GF-D8 (cell line): ENCODE results near the gene RORC.

Experiments
- DNase-seq: peaks from one replicate; lab custom pipeline; 2025; lab: John Stamatoyannopoulos, UW

RORC gene

DNA sequence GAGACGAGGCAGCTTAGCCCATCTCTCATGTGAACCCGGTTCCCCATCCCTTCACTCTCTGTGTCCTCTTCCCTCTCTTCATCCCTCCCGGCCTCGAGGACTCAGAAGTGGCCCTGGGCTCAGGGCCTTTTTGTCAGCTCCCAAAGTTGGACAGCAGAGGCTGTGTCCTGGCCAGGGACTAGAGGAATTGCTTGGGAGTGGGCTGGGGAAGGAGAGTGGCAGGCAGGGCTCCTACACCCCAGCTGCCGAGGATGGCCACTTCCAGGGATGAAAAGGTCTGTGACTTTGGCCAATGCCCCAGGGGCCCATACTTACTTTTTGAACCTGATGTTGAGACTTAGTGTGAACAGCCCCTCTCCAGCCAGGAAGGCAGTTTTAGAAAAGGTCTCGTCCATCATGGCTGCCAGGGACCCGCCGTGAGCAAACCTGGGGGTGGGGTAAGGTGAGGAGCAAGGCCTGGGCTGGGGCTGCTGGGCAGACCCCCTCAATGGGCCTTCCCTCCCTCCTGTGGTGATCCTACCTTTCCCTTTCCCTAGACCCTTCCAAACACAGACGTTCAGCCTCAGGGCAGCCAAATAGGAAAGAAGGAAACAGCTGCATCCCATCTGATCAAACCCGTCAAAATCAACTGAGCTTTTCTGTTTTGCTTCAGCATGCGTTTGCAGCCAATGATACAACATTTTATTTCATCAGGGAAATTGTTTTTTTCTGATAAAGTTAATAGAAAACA is 16.4 kb upstream of the RORC start:
- DNase-seq, result no peak

DNA sequence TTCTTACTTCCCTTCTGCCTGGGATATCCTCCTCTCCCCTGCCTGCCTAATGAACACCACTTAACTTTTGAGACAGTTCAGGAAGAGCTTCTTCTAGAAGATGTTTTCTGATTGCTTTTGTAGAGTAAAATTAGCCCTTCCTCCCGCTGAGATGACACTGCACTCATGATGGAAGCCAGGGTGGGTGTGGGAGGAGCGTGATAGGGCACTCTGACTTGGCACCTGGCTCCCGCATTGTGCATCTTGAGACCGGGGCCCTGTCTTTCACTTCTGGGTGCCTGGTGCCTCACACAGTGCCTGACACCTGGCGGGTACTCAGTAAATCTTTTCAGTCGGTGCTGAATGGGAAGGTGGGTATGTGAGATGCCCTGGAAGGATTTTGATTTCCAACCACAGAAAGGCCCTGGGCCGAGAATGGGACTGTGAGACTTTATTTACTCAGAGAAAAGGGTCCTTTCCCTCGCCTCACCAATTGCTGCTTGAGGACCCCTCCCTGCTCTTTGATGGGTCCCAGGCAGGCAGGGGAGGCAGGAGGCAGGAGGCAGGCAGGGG is 15.2 kb upstream of the RORC start:
- no peak for DNase-seq

DNA sequence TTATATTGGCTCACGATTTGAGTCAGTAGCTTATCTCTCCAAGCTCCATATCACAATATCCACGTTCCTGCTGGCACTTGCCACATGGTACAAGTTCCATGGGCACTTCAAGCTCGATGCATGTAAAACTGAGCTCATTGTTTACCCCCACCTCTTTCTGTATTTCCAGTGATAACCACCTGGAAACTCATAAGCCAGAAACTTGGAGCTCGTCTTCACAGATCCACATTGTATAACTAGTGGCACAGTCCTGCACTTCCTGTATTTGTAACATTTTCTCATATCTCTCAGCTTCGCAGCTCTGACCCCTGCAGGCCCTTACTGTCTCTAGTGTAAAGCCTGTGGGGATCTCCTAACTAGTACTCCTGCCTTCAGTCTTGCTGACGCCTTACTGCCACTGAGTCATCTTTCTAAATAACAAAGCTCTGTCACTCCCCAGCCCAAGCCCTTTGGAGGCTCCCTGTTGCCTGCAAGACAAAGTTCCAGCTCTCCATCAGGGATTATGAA is 14.5 kb upstream of the RORC start:
- DNase-seq, result no peak

DNA sequence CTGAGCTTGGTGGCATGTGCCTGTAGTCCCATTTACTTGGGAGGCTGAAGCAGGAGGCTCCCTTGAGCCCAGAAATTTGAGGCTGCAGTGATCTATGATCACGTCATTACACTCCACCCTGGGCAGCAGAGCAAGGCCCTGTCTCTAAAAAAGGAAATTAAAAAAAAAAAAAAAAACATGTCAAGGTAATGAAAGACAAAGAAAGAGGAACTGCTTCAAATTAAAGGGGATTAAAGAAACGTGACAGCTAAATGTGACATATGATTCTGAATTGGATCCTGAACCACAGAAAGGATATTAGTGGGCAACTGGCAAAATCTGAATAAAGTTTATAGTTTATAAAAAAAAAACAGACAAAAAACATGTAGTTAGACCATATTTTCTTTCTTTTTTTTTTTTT is 11.8 kb upstream of the RORC start:
- no peak for DNase-seq

DNA sequence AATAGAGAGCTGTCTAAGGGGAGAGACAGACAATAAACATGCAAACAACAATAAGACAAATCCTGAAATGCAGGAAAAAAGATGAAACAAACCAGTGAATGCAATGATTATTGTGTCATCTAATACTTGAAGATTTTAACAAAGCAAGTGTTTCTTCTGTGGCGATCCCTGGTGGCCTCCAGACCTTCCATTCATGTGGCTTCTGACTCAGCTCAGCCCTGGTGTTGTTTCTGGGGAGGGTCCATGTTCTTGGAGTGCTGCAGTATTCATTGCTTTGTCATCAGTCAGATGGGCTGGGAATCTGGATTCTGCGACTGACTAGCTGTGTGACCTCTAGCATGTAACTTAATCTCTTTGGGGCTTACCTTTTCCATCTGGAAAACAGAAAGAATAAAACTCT is 9.5 kb upstream of the RORC start:
- no peak for DNase-seq

DNA sequence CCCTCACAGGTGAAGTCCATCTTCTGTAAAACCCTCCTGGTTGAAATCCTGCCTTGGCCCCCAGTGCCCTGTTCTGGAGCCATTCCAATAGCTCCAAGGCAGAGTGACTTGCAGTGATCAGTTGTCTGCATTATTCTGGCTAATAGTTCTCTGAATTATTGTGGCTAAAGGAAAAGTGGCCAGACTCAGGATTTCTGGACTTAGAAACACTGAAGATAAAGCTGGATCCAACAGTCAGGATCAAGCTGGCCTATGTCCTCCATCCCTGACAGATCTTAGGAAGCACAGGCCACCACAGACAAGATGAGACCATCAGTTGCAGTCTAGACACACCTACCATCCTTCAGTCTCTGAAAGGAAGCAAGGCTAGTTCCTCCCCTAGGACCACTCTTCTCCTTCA is 8.8 kb upstream of the RORC start:
- no peak for DNase-seq

DNA sequence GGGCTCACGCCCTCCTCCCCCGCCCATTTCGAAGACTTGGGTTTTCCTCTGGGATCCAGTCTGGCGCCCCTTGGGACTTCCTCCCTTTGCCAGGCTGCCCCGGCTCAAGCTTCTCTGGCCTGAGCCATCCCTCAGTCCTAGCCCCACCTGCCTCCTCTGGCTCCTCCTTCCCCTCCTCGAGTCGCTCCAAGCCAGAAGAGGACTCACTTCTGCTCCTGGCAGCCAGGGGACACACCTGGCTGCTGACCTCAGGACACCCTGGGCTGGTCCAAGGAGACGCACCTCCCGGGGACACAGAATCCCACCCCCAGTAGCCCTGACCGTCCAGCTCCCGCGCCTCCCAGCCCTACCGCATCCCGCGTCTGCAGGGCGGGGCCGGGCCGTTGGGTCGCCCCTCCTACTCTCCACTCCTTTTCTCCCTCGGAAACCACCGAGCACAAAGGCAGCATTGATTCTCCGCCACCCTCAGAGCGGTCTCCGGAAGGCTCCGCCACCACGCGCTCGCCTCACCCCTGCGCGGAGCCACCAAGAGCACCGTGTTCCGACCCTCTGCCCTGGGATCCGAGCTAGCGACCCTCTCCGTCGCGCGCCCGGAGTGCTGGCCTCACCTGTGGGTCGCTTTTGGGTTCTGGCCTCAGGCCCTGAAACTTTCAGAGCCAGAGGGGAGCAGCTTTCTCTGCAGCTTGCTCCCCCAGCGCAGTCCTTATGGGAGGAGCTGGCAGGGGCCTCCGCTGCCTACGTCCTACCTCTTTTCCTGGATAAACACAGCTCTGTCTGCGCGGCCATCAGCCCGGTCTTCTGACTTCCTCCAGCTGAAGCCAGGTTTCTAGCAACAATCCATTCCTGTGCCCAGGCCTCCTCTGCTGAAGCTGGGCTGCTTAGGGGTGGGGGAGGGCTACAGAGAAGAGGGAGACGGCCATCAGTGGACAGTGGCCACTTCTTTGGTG is 8.1 kb upstream of the RORC start, which contains the start of gene C2CD4D:
Gene C2CD4D (minus strand): TSS at position 364 of the 947 bp plus-strand sequence. CDS start 831 bp downstream, outside the sequence.
- no peak for DNase-seq

DNA sequence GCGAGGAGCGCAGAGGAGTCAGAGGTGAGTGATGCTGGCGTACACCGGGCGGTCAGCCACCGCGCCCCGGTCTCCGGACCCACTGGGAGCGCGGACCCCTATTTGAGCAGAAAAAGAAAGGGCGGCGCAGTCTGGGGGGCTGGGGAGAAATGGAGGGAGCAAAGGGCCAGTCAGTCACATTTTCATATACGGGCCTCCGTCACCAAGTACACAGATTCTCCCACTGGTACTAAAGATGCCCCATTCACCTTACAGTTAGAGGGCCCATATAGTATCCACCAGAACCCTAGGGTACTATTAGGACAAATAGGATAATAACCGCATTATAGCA is 7.4 kb upstream of the RORC start:
- no peak for DNase-seq

DNA sequence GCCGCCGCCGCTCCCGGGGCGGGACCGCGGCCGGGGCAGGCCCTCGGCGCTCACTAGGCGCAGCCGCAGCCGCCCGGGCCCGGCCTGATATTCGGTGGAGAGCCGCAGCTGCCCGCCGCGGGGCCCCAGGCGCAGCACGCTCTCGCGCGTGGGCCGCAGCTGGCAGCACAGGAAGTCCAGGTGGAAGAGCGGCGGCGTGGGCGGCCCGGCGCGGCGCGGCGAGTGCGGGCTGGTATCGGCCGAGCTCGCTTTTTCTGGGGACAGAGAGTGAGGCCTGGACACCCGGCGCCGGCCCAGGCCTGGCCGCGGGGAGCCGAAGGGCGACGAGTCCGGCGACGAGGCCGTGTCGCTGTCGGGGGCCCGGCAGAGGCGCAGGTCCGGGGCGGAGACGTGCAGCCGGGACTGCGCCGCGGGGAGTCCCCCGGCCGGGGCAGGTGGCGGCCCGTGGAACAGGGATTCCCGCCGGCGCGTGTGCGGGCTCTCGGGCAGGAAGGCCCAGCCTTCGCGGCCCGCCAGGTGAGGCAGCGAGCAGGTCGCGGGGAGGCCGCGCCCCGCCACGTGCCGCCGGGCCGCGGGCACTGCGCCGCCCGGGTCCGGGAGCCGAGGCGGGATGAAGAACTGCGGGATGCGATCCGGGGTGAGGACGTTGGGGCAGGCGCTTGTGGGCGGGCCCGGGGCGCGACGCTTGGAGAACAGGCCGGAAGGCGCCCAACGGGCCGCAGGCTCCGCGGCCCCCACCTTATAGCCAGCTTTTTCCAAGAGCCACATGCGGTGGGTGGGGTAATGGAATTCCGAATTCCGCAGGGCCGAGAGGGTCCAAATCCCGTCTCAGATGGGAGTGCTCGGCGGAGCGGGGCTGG is 6.8 kb upstream of the RORC start:
- DNase-seq, result no peak

DNA sequence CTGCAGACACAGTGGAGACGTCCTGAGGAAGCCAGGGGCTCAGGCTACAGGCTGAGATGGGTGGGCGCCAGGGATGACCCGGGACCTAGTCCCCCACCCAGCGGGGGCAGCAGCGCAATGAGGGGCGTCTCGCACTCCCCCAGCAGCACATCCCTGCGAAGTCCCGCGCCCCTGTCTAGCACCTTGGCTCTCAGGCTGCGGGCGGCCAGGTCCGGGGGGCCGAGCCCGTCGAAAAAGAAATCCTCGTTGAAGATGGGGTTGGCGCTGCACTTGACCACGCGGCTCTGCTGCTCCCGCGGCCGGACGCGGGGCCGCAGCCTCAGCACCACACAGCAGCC is 6.3 kb upstream of the RORC start:
- DNase-seq, result no peak

DNA sequence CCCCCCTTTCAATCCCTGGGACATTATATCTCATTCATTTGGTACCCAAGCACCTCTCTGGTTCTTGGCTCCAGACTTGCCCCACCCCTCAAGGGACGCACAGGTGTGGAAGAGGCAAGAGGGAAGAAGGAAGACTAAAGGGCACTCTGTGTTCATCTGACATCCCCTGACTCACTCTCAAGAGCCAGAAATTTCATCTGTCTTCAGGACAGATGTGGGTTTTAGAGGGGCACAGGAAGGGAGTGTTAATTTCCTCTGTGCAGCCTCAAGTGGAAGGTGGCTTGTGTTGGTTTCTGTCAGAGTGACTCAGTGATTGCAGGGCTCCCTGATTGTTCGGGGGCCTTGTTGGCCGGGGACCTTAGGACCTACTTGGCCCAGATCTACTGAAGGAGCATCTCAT is 5.6 kb upstream of the RORC start:
- no peak for DNase-seq

DNA sequence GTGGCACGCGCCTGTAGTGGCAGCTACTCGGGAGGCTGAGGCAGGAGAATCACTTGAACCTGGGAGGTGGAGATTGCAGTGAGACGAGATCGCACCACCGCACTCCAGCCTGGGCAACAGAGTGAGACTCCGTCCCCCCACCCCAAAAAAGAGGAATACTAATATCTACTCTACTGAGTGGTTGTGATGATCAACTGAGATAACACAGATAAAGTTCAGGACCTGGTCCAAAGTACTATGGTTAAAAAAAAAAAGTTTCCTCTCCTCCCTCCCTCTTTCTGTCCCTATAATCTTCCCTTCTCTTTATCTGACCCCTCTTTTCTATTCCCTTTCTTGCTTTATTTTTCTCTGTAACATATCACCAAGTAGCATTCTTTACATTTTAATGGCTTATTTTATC is 4.0 kb upstream of the RORC start:
- no peak for DNase-seq

DNA sequence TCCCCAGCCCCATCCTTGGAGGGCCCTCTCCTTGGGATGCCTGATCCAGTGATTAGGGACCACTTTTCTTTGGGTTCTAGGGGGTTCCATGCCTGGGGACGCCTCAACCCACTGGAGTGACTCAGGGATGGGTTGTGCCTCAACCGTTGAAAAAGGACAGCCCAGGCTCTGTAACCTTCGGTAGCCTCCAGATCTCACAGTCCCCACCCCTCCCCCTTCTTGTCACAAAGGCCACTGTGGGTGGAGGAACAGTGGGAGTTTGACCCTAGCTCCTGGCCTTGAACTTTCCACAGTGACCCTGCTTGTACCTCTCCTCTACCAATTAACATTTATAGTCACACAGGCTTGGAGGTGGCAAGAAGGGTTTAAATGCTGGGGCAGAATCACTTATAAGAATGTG is 2.6 kb upstream of the RORC start:
- no peak for DNase-seq

DNA sequence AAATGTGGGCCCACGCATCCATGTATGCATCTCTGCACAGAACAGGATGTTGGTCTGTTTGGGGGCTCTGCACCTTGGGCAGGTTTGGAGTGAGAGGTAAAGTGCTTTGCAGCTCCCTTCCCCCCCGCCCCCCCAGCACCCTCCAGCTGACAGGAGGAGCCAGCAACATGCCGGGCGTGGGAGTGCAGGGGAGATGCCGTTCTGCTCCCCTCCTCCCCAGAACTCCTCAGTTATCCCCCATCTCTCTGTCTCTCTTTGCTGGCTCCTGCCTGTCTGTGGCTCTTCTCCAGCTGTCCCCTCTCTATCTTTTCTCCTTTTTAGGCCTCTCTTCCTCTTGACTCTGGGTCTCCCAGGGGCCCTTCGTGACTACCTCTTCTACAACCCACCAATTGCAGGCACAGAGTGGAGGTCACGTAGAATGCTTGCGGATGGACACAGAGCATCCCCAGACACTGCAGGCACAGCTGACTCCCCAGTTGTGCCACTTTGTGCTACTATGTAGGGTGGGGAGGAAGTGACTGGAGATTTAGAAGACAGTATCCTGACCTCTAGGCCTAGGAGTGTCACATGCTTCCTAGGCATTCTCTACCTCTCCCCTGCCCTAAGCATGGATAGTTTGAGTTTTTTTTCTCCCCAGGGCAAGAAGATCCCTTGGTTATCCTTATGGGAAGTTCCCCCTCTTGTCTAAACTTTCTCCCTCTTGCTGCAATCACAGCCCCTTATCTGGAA is 1.7 kb upstream of the RORC start:
- DNase-seq, result no peak

DNA sequence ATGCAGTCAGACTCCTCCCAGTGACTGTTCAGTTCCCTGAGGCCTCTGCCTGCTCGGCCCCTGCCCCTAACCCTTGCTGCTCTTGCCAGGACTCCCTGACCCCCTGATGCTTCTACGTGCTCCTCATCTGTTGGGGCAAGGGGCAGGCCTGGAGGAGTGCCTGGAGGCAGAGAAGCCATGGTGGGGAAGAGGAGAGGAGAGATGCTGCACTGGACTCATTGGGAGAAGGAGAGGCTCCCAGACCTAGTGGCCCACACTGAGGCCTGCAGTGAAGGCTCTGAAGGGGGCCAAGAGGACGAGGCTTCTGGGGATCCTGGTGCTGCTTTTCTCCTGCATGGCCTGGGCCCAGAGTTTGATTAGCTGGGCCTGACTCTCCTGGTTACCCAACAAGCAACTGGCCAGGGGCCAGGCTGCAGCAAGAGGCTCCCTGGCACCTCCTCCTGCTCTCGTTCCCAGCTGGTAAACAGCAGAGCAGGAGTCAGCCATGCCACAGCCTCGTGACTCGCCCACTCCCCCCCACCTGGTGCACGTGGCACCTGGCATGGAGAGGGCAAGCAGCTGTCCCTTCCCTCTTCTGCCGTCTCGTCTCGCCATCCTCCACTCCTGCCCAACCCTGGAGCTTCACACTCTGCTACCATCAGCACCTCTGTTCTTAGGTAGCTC is 847 bp upstream of the RORC start:
- DNase-seq, result no peak

DNA sequence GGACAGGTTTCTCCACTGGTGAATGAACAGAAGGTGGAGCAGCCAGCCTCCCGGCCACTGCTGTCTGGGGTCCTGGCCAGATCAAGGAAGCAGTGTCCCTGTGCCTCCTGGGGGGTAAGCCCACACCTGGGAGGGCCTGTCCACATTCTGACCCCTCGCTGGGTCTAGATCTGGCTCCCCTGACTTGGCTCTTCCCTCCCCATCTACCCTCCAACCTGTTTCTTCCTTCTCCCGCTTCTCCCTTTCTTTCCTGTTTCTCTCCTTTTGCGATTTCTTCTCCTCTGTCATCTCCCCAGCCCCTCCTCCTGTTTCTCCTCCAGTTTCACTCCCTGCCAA is 378 bp downstream of the RORC start:
- DNase-seq, result no peak

DNA sequence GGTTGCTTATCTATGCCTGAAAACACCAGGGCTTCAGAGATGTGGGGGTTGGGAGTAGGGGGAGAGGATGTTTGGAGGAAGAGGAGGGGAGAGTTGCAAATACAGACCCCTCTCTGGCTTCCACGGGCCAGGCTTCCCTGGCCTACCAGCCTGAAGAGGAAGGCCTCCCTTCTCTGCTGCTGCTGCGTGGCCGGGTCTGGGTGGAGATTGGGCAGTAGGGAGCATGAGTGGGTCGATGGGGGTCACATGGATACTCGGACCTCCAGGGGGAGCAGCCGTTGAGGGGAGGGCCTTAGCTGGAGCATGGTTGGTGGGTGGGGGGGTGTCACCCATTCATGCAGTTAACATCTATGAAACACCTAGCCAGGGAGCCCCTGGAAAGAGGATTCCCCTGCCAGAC is 1.5 kb downstream of the RORC start:
- no peak for DNase-seq

DNA sequence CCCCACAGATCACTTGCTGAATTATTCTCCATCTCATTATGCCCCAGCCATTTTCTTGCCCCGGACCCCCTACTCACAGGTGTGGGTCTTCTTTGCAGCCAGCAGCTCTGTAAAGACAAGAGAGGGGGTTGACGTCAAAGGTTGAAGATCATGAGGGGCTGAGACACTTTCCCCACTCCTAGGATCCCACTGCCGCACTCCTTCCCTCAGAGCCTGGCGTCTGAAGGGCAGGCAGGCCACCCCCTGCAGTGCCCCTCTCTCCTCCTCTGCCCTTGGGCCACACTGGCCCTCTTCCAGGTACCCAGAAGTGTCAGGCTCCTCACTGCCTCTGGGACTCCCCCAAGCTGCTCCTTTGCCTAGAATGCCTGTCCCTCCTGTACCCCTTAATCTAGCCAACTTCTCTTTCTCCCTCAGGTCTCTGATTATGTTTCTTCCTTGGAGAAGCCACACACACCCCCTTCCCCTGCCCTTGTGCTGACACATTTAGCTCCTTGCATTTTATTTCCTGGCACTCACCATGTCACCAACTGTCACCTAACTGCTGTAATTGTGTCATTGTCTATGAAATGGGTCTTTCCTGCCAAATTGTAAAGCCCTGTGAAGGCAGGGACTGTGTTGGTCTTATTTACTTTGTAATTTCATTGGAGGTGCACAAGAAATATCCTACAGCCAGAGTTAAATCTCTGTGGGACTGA is 2.1 kb downstream of the RORC start:
- peak; percentile 11 for DNase-seq

DNA sequence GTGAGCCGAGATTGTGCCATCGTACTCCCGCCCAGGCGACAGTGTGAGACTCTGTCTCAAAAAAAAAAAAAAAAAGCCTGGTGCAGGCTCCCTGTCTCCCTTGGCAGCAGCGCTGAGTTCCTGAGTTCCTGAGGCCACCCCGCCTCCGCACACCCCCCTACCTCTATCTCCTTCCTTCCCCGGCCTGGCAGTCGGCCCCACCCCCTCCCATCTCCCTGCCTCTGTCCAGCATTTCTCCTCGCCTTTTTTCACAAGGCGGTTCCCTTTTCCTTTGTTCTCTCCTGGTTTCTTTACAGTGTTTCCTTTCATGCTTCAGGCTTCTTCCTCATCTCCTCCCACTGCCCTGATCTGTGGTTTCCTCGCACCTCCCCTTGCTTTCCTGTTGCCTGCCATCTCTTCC is 2.7 kb downstream of the RORC start:
- peak; percentile 45 for DNase-seq

DNA sequence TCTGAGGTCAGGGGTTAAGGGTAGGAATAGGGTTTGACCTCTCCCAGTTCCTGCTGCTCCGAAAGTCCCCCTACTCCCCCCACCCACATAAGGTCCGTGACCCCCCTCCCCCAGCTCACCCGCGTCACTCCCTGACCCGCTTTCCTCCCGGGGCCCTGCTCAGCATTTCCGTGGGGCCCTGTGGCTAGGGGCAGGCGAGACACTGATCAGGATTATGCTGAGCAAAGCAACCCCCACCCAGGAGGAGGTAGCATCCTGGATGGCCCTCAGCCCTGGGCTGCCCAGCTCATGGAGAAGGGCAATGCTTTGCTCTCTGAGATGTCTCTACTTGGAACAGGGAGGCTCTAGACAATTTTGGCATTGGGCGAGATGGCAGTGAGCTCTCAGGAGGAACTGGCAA is 3.7 kb downstream of the RORC start:
- DNase-seq, result no peak
